Activated CD4-positive, alpha-beta T cell treated with anti-CD3 and anti-CD28 coated beads, Interleukin-2, amount 50 U/mL, for 1 hour (primary cell): ENCODE data around the gene FAM149B1.
"Not testable (repeated sequence)": the region's sequence is repeated elsewhere in the genome, so short reads cannot be mapped to it uniquely, and the experiment has no call there.

Source experiments
- DNase-seq: peaks from one replicate; pipeline ENCODE4 v3.0.0-alpha.2; 2020

The FAM149B1 gene

DNA sequence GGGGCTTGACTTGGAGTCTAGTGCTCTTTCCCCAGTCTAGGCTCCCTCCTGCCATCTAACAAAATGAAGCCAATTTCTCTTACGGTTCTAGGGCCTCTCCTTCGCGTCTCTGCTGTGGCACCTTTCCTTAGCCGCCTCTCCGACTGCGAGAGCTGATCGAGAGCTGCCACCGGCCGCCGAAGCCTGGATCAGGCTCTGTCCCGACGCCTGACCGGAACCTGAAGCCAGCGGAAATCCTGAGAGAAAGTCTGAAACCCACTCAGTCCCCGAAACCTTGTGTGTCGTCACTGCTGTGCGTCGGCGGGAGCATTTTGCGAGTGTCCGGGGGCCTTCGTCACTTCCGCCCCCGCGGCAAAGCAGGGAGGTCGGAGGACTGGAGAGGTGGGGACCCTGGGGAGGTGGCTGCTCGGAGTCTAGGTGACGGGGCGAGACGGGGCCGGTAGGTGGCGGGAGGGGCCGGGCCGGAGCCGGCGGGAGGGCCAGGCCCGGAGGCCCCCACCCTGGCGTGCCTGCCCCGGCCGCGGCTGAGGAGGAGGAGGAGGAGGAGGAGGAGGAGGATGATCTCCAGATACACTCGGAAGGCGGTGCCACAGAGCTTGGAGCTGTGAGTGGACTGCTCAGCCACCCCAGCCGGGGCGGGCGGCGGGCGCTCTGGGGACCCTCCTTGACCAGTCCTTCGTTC lies at the start of gene FAM149B1, which contains the start of gene ECD:
TSS of gene FAM149B1 (plus strand) at position 337 of the 682 bp plus-strand sequence. CDS start at position 558, 221 bp downstream.
TSS of gene ECD (minus strand) at position 226 of the 682 bp plus-strand sequence. CDS start 4,071 bp downstream, outside the sequence.
- DNase-seq: peak; percentile 89

DNA sequence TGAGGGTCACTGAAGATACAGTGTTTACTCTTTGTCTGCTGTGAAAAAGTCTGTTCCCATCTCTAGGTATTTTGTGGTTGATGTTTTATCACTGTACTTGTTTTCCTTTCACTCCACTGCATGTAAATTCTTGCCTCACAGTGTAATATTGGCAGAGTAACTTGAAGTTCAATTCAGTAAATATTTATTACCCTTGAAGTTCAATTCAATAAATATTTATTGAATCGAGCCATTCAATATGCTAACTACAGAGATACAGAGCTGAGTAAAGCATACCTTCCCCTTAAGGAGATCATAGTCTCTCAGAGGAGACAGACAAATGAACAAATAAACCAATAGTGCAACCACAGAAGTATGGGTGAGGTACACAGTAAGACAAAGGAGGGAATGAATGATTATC lies 48.5 kb upstream of the FAM149B1 start:
- no peak for DNase-seq

DNA sequence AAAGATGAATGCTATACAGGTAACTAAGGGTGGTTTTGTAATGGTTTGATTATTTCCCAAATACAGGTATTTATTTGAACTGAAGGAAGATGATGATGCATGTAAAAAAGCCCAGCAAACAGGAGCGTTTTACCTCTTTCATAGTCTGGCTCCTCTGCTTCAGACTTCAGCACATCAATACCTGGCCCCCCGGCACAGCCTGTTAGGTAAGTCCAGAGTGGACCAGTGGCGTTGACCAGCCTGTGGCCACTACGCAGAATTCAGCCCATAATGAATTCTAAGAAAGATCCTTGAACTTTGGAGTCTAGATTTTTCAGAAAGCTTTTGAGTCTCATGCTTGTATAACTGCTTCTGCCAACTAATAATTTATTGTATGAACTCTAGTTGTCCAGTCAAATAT lies 48.0 kb upstream of the FAM149B1 start:
- no peak for DNase-seq

DNA sequence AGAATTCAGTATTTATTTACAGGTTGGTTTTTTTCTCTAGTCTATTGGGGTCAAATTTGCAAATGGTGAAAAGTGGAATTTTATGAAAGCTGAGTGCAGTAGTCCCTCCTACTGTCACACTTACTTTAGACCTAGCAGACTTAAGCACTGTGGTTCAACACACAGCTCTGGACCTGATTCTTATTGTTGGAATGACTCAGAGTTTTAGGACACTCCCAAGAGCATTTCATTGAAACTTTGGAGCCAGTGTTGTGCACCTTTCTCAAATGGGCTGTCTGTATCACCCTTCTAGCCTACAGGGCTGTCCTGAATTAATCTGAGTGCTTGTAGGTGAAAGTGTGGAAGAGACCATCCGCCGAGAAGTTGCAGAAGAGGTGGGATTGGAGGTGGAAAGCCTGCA lies 41.6 kb upstream of the FAM149B1 start:
- DNase-seq: no peak

DNA sequence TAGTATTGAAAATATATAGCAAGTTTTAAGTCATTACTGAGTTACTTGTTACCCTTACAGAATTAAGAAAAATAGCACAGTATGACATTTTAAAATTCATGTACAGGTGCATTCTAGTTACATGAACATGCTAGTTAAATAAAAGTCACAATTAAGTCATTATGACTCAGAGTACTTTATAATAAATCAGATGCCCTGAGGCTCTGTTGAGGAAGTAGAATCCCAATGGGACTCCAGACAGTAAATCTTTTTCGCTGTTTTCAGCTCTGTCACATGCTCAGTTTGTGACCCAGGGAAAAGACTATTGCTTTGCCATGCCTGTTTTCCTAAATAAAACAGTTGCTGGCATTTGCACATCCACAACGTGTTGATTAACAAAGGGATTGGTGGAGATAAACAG lies 36.6 kb upstream of the FAM149B1 start:
- DNase-seq: no peak

DNA sequence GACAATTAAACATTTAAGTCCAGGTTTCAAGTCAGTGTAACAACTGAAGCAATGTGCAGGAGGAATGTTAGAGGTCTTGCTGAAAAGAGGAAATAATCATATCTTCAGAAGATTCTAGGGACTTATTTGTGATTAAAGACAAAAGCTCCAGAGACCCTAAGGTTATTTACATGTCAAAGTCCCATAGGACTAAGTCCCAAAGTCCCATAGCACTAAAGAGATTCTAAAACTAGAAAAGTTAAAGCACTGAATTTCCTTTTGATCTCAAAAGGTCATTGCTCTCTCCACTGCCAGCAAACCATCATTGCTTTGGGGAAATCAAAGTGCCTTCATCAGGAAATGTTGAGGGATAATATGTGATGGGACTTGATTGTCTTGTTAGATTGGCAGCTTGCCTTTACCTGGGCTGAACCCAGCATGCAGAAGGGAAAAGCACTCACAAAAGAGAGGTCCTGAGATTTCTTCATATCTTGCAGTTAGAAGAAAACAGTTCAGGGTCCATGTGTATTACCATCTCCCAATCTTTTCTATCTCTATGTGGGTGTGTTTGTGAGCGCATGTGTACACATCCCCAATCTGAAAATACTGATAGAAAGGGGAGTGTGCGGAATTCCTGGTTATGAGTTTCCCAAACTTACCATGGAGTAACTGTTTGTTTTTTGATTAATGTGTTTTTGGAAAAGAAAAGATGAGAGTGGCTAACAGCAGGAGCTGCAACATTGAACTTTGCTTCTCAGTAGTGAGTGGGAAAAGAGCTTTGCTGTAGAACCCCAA lies 35.8 kb upstream of the FAM149B1 start:
- no peak for DNase-seq

DNA sequence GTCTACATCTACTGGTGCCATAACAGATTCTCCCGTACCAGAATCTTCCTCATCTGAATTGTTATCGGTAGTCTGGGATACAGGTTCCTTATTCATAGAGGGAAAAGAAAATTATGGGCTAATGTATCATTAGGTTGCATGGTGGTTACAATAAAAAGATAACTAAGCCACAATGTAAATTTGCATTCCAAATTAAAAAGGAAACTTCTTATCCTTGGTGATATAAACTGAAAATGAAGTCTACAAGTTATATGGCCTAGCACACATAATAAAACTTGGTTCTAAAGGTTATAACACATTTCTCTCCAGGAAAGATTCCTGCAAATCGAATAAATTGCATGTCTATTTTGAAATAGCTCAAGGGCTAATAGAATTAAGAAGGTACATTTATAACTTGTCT lies 33.2 kb upstream of the FAM149B1 start:
- DNase-seq: no peak

DNA sequence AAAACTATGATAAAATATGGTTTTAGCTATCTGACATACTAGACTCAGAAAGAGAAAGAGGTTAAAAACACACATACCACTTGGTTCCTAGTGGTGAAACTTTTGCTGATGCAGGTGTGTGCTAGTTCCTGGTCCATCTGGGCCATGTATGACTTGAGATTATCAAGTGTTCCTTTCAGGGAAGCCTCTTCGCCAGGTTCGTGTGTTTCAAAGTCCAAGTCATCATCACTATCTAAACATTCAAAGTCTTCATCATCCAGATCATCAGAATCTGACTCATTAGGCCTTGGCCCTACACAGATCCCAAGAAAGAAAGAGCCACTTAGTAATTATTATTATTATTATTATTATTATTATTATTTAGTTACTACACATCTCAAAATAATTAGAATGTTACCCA lies 31.3 kb upstream of the FAM149B1 start:
- no peak for DNase-seq

DNA sequence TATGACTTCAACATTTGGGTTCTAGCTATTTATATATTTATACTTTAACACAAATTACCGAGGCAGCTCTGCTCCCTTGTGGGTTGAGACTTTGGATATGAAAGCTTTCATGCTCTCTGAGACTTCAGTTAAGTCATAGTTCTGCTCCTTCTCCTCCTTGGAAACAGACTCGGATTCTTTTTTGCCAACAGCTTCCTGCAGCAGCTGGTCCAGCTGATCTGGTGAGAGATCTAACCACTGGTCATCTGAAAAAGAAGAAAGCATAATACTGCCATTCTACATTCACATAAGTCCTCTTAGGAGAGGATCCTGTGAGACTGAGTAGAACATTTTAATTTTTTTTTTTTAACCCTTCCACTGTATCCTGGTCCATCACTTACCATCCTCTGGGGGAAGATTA lies 28.7 kb upstream of the FAM149B1 start:
- DNase-seq: no peak

DNA sequence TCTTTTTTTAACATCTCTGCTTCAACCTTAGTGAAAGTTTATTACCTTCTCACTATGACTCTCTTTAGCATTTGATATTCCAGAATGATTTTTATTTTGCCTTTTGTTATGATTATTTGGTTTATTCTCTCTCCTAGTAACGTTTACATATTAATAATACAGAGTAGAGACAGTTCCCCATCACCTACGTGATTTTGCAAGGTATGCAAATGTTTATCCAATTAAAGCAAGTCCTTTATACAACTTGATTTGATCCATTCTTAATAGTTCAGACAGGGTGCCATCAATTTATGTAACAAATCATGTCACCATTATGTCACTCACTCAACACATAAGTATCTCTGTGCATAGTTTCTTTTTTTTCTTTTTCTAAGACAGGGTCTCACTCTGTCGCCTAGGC lies 26.3 kb upstream of the FAM149B1 start:
- DNase-seq: no peak

DNA sequence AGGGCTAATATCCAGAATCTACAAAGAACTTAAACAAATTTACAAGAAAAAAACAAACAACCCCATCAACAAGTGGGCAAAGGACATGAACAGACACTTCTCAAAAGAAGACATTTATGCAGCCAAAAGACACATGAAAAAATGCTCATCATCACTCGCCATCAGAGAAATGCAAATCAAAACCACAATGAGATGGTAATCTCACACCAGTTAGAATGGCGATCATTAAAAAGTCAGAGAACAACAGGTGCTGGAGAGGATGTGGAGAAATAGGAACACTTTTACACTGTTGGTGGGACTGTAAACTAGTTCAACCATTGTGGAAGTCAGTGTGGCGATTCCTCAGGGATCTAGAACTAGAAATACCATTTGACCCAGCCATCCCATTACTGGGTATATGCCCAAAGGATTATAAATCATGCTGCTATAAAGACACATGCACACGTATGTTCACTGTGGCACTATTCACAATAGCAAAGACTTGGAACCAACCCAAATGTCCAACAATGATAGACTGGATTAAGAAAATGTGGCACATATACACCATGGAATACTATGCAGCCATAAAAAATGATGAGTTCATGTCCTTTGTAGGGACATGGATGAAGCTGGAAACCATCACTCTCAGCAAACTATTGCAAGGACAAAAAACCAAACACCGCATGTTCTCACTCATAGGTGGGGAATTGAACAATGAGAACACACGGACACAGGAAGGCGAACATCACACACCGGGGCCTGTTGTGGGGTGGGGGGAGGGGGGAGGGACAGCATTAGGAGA lies 17.1 kb upstream of the FAM149B1 start:
- not testable (repeated sequence) for DNase-seq

DNA sequence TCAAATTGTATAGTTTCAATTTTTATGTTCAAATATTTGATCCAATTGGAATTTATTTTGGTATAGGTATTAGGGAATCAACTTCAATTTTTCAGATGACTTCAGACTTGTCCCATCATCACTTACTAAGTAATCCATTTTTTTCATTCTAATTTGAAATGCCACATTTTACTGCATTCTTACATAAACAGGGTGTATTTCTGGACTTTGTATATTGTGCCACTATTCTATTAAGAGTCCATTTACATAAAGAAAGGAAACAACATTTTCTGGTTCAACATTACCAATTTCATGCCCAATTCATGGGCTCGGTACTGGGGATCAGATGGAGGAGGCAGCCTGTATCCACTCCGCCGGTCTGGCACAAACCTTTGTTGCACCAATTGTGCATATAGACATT lies 15.9 kb upstream of the FAM149B1 start:
- DNase-seq: no peak

DNA sequence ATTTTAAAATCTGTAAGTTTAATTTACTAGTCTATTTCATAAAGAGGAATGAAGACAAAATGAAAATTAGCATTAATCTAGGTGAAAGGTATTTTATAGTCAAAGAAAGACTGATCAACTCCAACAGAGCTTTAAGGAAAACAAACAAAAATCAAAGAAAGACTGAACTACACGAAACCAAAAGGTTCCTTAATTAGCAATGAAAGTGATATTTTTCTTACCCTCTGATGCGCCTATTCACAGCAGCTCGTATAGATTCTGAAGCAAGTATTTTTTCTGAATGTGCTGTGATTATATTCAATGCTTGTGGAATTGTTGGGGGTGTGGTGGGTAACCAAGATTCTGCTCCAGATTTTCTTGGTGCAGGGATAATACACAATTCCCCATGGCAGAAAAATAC lies 11.9 kb upstream of the FAM149B1 start:
- no peak for DNase-seq

DNA sequence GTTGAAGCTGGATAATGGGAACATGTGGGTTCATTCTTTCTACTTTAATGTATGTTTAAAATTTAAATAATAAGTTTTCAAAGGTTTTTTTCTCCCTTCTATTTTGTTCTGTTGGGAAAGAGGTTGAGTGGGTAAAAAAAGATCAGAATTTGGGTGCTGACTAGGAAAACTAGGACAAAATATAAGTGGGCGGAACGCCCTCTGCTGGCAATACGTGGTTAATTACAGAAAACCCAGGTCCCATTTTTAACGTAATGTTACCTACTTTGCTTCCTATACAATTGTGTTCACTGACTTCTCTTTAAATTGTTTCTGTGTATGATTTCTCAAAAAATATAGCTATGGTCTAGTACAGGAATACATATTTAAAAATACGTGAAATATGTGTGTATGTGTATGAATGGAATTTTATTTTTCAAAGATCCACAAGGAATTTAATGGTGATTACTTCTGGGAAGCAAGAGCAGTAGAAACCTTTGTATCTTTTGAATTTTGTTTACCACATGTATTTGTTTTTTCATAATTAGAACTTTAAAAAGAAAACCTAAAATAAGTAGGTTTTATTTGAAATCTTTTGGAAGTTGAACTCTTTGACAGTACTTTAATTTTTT lies 8.8 kb upstream of the FAM149B1 start:
- DNase-seq: peak; percentile 60

DNA sequence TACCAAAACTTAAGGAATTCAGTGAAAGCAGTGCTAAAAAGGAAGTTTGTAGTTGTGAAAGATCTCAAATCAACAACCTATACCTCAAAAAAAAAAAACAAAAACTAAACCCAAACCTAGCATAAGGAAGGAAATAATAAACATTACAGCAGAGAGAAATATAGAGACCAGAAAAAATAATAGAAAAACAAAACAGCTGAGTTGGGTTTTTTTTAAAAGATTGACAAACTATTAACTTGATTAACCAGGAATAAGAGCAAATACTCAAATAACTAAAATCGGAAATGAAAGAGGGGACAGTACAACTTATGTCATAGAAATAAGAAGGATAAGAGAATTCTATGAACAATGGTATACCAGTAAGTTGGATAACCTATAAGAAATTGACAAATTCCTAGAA lies 6.8 kb upstream of the FAM149B1 start:
- DNase-seq: no peak

DNA sequence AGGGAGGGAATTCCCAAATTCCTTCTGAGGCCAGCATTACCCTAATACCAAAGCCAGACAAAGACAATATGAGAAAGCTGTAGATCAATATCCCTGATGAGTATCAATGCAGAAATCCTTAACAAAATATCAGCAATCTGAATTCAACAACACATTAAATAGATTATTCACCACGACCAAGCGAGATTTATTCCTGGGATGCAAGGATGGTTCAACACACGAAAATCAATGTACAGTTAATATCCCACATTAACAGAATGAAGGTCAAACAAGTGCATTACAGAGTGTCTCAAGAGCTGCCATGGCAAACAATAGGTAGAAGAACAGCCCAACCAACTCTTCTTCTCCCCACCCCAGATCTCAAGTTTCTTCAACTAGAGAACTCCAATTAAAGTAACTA lies 6.3 kb upstream of the FAM149B1 start:
- DNase-seq: no peak

DNA sequence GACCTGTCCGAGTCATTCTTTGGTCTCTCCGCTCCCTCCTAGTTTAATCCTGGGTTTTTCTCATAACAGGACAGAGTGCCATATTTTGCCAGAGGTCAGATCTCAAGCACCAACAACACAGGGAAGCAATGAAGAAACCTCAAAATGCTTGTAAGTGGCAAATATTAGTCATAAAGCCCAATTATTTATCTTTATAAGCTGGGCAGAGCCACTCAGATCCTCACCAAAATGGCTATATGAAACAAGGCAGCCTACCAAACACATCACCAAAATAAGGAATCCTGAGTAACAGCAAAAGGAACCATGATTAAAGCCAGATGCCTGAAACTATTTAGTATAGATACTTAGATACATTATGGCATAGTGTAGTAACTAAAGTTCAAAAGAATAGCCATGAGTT lies 4.8 kb upstream of the FAM149B1 start:
- DNase-seq: no peak

DNA sequence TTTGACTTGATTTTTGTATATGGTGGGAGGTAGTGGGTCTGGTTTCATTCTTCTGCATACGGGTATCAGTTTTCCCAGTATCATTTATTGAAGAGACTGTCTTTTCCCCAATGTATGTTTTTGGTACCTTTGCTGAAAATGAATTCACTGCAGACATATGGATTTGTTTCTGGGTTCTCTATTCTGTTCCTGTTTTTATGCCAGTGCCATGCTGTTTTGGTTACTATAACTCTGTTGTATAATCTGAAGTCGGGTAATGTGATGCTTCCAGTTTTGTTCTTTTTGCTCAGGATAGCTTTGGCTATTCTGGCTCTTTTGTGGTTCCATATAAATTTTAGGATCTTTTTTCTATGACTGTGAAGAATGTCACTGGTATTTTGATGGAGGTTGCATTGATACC lies 947 bp upstream of the FAM149B1 start:
- no peak for DNase-seq

DNA sequence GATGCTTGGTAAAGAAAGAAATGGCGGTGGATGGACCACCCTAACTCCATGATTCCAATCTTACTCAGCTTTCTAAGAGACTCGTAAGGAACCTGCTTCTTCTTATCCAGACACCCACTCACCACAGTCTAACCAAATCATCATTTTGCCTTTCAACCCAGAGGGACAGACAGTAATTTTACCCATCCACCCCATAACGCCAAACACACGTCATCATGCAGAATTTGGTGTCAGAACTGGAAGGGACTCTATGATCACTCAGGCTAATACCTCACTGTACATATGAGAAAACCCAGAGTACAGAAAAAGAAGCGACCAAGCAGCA lies 499 bp upstream of the FAM149B1 start:
- DNase-seq: no peak

DNA sequence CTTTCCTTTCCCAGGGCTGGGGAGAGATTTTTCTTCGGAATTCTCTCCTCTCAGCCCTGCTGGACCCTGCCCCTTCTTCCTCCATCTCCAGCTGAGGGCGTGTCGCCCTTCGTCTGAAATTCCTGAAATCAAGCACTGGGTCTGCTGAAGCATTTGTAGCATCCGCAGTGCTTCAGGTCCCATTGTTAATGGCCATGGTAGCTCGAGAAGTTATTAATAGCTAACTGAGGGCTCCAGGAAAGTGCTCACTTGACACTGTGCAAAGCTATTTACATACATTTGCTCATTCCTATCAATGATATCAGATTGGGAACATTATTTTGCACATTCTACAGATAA lies 515 bp downstream of the FAM149B1 start:
- DNase-seq: no peak

DNA sequence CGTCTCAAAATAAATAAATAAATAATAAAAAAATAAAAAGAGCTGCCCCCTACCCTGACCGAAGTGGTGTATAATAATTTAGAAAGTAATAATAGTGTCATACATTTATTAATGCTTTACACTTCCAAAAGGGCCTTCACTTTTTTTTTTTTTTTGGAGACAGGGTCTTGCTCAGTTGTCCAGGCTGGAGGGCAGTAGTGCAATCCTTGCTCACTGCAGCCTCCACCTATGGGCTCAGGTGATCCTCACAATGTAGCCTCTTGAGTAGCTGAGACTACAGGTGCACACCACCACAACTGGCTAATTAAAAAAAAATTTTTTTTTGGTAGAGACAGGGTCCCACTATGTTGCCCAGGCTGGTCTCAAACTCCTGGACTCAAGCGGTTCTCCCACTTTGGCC lies 1.4 kb downstream of the FAM149B1 start:
- DNase-seq: no peak

DNA sequence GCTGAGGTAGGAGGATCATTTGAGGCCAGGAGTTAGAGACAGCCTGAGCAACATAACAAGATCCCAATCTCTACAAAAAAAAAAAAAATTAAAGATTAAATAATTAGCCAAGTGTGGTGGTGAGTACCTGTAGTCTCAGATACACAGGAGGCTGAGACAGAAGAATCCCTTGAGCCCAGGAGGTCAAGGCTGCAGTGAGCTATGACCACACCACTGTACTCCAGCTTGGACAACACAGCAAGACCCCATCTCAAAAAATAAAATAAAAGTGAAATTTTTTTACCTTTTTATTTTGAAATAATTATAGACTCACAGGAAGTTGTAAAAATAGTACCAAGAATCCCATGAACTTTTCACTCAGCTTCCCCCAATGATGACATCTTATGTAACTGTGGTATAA lies 4.9 kb downstream of the FAM149B1 start:
- no peak for DNase-seq

DNA sequence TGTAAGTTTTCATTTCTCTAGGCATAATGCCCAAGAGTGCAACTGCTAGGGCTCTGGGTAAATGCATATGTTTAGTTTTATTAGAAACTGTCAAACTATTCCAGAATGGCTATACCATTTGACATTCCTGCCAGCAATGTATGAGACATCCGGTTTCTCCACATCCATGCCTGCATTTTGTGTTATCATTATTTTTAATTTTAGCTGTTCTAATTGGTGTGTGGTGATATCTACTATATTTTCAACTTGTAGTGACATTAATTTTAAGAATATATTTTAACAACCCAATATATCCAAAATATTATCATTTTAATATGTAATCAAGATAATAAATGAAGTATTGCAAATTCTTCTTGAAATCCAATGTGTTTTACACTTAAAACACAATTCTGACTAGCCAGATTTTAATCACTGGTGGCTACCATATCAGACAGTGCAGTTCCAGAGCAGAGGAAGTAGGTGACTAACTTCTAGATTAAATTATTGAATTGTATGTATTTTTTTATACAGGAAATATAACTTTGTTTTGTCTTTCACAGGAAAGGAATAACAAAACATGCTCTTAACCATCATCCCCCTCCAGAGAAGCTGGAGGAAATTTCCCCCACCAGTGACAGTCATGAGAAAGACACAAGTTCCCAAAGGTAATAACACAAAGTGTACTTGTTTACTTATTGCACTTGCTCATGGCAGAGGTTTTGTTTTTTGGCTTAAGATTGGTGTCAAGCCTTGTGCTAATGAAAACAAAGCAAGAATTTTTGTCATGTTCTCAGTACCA lies 6.4 kb downstream of the FAM149B1 start:
- no peak for DNase-seq
